MM.1S (cell line): ENCODE results near the gene UBAP2L.

Experiments
- EZH2 ChIP-seq: fragments of 300-600 bp; sonication (generic); optimal IDR thresholded peaks from 2 replicates; pipeline ENCODE3; 2017; ENCODE audit warnings: low read depth, mild to moderate bottlenecking, antibody characterized with exemption, low read length, mixed read lengths
- EZH2phosphoT487 ChIP-seq: fragments of 300-600 bp; sonication (generic); IDR thresholded peaks from 2 replicates; pipeline ENCODE4 v1.6.1; 2018; ENCODE audit warnings: antibody characterized with exemption, low read length
- TF ChIP-seq, protein P1 (sequence below): fragments of 300-600 bp; sonication (generic); IDR thresholded peaks from 2 replicates; pipeline ENCODE4 v1.5.1; 2016; ENCODE audit warnings: antibody characterized with exemption, low read length, mixed read lengths

DNA sequence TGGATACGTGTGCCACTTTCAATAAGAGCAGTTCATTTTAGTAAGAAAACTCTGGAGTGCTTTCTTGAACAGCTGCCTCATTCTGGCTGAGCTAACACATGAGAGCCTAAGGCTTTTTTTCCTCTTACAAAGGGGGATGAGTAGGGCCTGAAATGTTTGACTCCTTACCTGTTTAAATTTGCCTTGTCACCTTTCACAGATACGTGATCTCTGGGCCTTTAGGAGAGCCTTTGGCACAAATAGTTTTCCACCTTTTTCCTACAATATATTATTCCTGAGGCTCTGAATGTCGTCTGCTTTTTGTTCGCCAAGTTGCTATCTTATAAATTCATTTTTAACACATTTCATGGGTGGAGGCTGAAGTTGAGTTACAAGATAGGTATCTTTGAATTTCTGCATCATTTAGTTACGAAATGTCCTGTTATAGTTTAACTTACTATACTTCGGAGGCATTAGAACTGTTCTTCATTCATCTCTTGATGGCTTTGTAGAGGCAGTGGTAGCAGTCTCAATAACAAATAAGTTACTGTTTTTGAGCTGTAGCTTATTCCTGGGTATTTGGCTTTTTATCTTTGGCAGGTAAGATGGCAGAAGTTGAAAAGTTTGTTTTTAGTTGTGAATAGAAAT, 17.2 kb downstream of the UBAP2L start:
- TF ChIP-seq, protein P1, sequence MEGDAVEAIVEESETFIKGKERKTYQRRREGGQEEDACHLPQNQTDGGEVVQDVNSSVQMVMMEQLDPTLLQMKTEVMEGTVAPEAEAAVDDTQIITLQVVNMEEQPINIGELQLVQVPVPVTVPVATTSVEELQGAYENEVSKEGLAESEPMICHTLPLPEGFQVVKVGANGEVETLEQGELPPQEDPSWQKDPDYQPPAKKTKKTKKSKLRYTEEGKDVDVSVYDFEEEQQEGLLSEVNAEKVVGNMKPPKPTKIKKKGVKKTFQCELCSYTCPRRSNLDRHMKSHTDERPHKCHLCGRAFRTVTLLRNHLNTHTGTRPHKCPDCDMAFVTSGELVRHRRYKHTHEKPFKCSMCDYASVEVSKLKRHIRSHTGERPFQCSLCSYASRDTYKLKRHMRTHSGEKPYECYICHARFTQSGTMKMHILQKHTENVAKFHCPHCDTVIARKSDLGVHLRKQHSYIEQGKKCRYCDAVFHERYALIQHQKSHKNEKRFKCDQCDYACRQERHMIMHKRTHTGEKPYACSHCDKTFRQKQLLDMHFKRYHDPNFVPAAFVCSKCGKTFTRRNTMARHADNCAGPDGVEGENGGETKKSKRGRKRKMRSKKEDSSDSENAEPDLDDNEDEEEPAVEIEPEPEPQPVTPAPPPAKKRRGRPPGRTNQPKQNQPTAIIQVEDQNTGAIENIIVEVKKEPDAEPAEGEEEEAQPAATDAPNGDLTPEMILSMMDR = no peak
- TF ChIP-seq EZH2 = no peak
- no peak for TF ChIP-seq EZH2phosphoT487
